Measurements from ENCODE around the gene WHAMM. TPM values are rescaled to one million over a fixed set of nuclear protein-coding genes. Genes with fewer than 3 reads are reported as not detected.

WHAMM gene, protein sequence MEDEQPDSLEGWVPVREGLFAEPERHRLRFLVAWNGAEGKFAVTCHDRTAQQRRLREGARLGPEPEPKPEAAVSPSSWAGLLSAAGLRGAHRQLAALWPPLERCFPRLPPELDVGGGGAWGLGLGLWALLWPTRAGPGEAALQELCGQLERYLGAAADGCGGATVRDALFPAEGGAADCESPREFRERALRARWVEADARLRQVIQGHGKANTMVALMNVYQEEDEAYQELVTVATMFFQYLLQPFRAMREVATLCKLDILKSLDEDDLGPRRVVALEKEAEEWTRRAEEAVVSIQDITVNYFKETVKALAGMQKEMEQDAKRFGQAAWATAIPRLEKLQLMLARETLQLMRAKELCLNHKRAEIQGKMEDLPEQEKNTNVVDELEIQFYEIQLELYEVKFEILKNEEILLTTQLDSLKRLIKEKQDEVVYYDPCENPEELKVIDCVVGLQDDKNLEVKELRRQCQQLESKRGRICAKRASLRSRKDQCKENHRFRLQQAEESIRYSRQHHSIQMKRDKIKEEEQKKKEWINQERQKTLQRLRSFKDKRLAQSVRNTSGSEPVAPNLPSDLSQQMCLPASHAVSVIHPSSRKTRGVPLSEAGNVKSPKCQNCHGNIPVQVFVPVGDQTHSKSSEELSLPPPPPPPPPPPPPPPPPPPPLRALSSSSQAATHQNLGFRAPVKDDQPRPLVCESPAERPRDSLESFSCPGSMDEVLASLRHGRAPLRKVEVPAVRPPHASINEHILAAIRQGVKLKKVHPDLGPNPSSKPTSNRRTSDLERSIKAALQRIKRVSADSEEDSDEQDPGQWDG
- total RNA-seq, result 6.2 and 6.8 TPM in 2 replicates

DNA sequence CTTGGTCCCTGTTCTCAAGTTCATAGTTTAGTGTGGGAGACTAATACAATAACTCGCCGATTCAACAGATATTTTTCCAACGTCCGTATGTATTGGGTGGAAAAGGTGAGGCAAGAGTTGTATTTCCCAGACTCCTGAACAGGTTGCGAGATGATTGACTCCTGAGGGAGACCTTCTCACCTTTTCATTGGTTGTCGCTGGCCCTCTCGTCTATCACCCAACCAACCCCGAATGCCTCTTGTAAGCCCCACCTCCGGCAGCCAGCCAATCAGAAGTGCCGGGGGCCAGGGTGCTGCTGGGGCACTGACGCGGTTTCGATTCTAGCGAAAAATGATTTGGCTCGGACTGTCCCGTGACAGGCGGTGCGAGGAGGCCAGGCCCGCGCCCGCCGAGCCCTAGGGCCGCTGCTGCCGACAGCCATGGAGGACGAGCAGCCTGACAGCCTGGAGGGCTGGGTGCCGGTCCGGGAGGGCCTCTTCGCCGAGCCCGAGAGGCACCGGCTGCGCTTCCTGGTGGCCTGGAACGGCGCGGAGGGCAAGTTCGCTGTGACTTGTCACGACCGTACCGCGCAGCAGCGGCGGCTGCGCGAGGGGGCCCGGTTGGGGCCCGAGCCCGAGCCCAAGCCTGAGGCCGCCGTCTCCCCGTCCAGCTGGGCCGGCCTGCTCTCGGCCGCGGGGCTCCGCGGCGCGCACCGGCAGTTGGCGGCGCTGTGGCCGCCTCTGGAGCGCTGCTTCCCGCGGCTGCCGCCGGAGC is at the start of gene WHAMM:
WHAMM (plus strand) TSS at position 321 of the 753 bp plus-strand sequence; CDS start at position 420, 99 bp downstream.

DNA sequence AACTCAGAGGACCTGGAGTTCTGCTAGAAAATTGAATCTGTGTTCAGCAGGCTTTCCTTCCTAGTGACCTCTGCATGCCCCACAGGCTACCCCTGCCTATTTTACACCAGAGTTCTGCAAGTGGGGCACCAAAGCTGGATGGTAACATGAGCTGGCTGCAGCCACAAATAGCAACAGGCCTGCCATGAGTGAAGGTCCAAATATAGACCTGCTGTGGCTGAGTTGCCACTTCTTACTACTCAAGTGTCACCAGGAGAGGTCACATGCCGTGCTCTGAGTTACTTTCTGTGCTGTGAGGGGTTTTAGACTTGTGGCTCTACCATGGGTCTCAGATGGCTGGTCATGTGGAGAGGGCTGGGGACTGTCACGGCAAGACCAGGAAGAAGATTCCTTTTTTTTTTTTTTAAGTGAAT is 3.4 kb upstream of the WHAMM start, which contains the start of gene FSD2:
FSD2 (minus strand) TSS at position 76 of the 413 bp plus-strand sequence. CDS start 18,679 bp downstream, outside the sequence.

Other genes with a start within 250 kb of the WHAMM start
- 3.3 and 5.9 TPM in 2 replicates for gene CPEB1, start 162.3 kb upstream of the WHAMM start, total RNA-seq
- 0.86 and 1.8 TPM in 2 replicates for gene AP3B2, start 99.8 kb upstream of the WHAMM start, total RNA-seq
- gene FSD2, start 3.6 kb upstream of the WHAMM start, total RNA-seq, result not detected in 2 replicates
- 1.3 and 2.0 TPM in 2 replicates for gene HOMER2, start 143.1 kb downstream of the WHAMM start, total RNA-seq
- 32.1 and 41.6 TPM in 2 replicates for gene RAMAC, start 176.6 kb downstream of the WHAMM start, total RNA-seq
- gene C15orf40, start 202.0 kb downstream of the WHAMM start, total RNA-seq, result 9.4 and 12.9 TPM in 2 replicates